ENCODE results near the gene NKX2-4. TPM values are rescaled to one million over a fixed set of nuclear protein-coding genes. Genes with fewer than 3 reads are reported as not detected.
A peak's percentile ranks its signal among the peaks of the same experiment; 100 is the strongest.

The NKX2-4 gene
- total RNA-seq, 1 experiment from 2014 or later, result 0.15 TPM

DNA sequence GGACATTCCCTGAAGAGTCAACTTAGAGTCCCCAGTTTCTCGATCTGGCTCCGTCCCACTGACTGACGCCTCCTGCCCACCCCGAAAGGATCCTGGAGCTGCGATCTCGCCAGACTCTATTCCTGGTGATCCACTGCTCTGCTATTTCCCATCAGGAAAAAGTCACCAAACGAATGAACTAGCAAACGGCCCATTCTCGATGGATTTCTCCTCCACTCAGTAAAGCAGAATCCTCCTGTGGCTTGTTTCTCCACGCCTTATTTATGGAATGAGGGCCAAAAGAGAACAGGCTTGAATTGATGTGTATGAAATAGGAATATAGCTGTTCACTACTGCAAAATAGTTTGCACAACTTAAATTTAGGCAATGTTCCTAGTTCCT, 5.4 kb downstream of the NKX2-4 start:
- Histone ChIP-seq H2BK15ac (ENCODE audit: low read depth, low read length) (no peak overlapping the region), H3T11ph (ENCODE audit: low read length) (no peak overlapping the region), H3K27me3 (ENCODE audit: insufficient read depth, low read length) (peaks cover 36% of the 10 kb centered on the region), H2BK12ac (ENCODE audit: insufficient read length, low read depth, low read length) (no peak overlapping the region), H4K8ac (replicated peaks; ENCODE audit: insufficient read length, low read depth, low read length) (no peak overlapping the region), H2AK5ac (ENCODE audit: insufficient read length, low read length) (no peak overlapping the region), H4K91ac (ENCODE audit: insufficient read length, low read depth, low read length) (no peak overlapping the region), H3K23me2 (ENCODE audit: insufficient read length, low read depth, low read length, poor library complexity, severe bottlenecking) (no peaks in the 10 kb centered on the region), H3K79me2 (ENCODE audit: insufficient read depth, low read length) (no peaks in the 10 kb centered on the region), H3K9me3 (ENCODE audit: control insufficient read depth, low read depth, low read length) (no peaks in the 10 kb centered on the region), H2BK120ac (ENCODE audit: low read depth, low read length, poor library complexity, severe bottlenecking) (no peak overlapping the region), H3K4me2 (ENCODE audit: insufficient read depth, insufficient read length, low read length) (peak overlapping the region; percentile 87), H3K4me1 (ENCODE audit: insufficient read depth, low read length) (peaks cover 2% of the 10 kb centered on the region; the same call in 1 of the 2 replicates), H4K20me1 (ENCODE audit: control insufficient read depth, insufficient read depth, insufficient read length) (no peaks in the 10 kb centered on the region), H2BK5ac (ENCODE audit: insufficient read length, low read length) (no peak overlapping the region), H3K4ac (ENCODE audit: low read depth, low read length) (no peak overlapping the region), H3K27ac (ENCODE audit: insufficient read length, low read depth, low read length) (no peak overlapping the region), H3K56ac (ENCODE audit: insufficient read length, low read depth, low read length) (no peak overlapping the region), H3K79me1 (ENCODE audit: insufficient read depth, low read depth, low read length, poor library complexity, severe bottlenecking) (no peaks in the 10 kb centered on the region), H2AFZ (ENCODE audit: low read length) (no peak overlapping the region), H2BK20ac (ENCODE audit: low read depth, low read length, poor library complexity, severe bottlenecking) (no peak overlapping the region), H3K14ac (ENCODE audit: insufficient read depth, low read length) (no peak overlapping the region), H3K9ac (ENCODE audit: extremely low read depth, insufficient read length, low read length) (no peak overlapping the region), H3K18ac (ENCODE audit: insufficient read length, low read depth, low read length) (no peak overlapping the region), H3K23ac (ENCODE audit: insufficient read length, low read depth, low read length) (no peak overlapping the region), H4K5ac (ENCODE audit: insufficient read length, low read depth, low read length) (no peak overlapping the region)
- Mint-ChIP-seq H3K27me3 (ENCODE audit: low read depth) (peaks cover 62% of the 10 kb centered on the region), H3K4me3 (peak overlapping the region; percentile 53 to 85), H3K9me3 (peaks cover 0 to 4% of the 10 kb centered on the region in 2 experiments; a peak in 1 of 5 replicates), H3K4me1 (peaks cover 14 to 21% of the 10 kb centered on the region in 2 experiments), H3K27ac (no peak overlapping the region), H3K36me3 (ENCODE audit: insufficient read depth in 1 of 3, low read depth in 3 of 3) (peaks cover 0 to 15% (median 10%) of the 10 kb centered on the region in 3 experiments; a peak in 5 of 7 replicates)
- TF ChIP-seq, protein P1, sequence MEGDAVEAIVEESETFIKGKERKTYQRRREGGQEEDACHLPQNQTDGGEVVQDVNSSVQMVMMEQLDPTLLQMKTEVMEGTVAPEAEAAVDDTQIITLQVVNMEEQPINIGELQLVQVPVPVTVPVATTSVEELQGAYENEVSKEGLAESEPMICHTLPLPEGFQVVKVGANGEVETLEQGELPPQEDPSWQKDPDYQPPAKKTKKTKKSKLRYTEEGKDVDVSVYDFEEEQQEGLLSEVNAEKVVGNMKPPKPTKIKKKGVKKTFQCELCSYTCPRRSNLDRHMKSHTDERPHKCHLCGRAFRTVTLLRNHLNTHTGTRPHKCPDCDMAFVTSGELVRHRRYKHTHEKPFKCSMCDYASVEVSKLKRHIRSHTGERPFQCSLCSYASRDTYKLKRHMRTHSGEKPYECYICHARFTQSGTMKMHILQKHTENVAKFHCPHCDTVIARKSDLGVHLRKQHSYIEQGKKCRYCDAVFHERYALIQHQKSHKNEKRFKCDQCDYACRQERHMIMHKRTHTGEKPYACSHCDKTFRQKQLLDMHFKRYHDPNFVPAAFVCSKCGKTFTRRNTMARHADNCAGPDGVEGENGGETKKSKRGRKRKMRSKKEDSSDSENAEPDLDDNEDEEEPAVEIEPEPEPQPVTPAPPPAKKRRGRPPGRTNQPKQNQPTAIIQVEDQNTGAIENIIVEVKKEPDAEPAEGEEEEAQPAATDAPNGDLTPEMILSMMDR (conservative IDR thresholded peaks at IDR 0.05), result no peak
- WGBS (ENCODE audit: extremely low coverage, insufficient read length, low lambda C conversion rate), result no CpG with 5 or more reads among the region's 10 CpGs
- DNase-seq, result no peak

All from H9 (cell line).